ENCODE data around the gene USP47. TPM values are rescaled to one million over a fixed set of nuclear protein-coding genes. Genes with fewer than 3 reads are reported as not detected.

The USP47 gene
- total and polyA plus RNA-seq, 2 of the 13 experiments (the other 11 are each of a cell fraction or from before 2014, with no cell fraction given) = 12.2 to 52.7 TPM

- no peak for TF ChIP-seq ZSCAN31 (CRISPR knock-in tag; IDR thresholded peaks at IDR 0.05; ENCODE audit: low read depth)
Measured at GRCh38 chr11:11865449-11865848, 23.7 kb downstream of the USP47 start (continued).

GRCh38 chr11:11866203-11866602 lies 24.4 kb downstream of the USP47 start:
- WGBS (ENCODE audit: low lambda C conversion rate) = 100% methylated on average over 1 of the region's 1 CpG
- ATAC-seq = no peak

GRCh38 chr11:11867720-11868119 lies 25.9 kb downstream of the USP47 start:
- Histone ChIP-seq H3K79me2 (ENCODE audit: insufficient read depth, low read length) (peaks cover 93% of the 10 kb centered on the region), H3K4me2 (ENCODE audit: low read depth, low read length) (no peak overlapping the region), H3K27me3 (ENCODE audit: control insufficient read depth in 1 of 2, insufficient read depth in 2 of 2, low read length in 2 of 2) (no peaks in the 10 kb centered on the region), H3K9ac (ENCODE audit: insufficient read depth, low read depth, low read length) (no peak overlapping the region), H3K27ac (ENCODE audit: extremely low read length, insufficient read depth, low read length) (no peak overlapping the region), H3K36me3 (replicated peaks in 1 of 2; ENCODE audit: control insufficient read depth in 1 of 2, insufficient read depth in 2 of 2, low read length in 2 of 2) (no peaks in the 10 kb centered on the region), H3K4me3 (replicated peaks in 1 of 3; ENCODE audit: insufficient read depth in 1 of 3, low read depth in 2 of 3, low read length in 3 of 3) (no peak overlapping the region), H3K9me3 (ENCODE audit: low read length) (no peaks in the 10 kb centered on the region), H4K20me1 (ENCODE audit: insufficient read depth, low read length) (peaks cover 19% of the 10 kb centered on the region), H2AFZ (ENCODE audit: low read length) (no peak overlapping the region), H3K4me1 (ENCODE audit: insufficient read depth, low read length) (no peaks in the 10 kb centered on the region)
- ChIA-PET POLR2A (no interaction called here), CTCF (ENCODE audit: low intra/inter-chr PET ratio, low total read pairs) (no interaction called here)
- 92% methylated on average over 1 of the region's 1 CpG for WGBS (ENCODE audit: low lambda C conversion rate)
- in situ Hi-C loops (cut with HindIII; ENCODE audit: extremely low pct_ligation_motif_present, low pct_unique_long_range_greater_than_20kb) = no loop called here
- FAIRE-seq (no peak), DNase-seq (ENCODE audit: low spot score) (no peak), ATAC-seq (no peak)
- no TSS peak for BruUV-seq (replicated peaks)
- TF ChIP-seq SP4 (CRISPR knock-in tag; IDR thresholded peaks at IDR 0.05) (no peak), EZH2 (conservative IDR thresholded peaks at IDR 0.05; ENCODE audit: low read depth, low read length) (no peak), MXD4 (CRISPR knock-in tag; IDR thresholded peaks at IDR 0.05) (no peak), ETS1 (CRISPR knock-in tag; IDR thresholded peaks at IDR 0.05) (no peak), PREB (CRISPR knock-in tag; IDR thresholded peaks at IDR 0.05) (no peak), HBP1 (CRISPR knock-in tag; IDR thresholded peaks at IDR 0.05; ENCODE audit: low read depth) (no peak), ARNTL (CRISPR knock-in tag; IDR thresholded peaks at IDR 0.05) (no peak), ZNF788 (CRISPR knock-in tag; IDR thresholded peaks at IDR 0.05; ENCODE audit: borderline replicate concordance) (no peak)
- intact Hi-C loops (cut with micrococcal nuclease; ENCODE audit: unreplicated experiment) = no loop called here

More at GRCh38 chr11:11866203-11866602, 24.4 kb downstream of the USP47 start:
- Histone ChIP-seq H3K9ac (ENCODE audit: insufficient read depth, low read depth, low read length) (no peak overlapping the region), H3K27ac (ENCODE audit: extremely low read length, insufficient read depth, low read length) (no peak overlapping the region), H3K27me3 (ENCODE audit: control insufficient read depth in 1 of 2, insufficient read depth in 2 of 2, low read length in 2 of 2) (no peaks in the 10 kb centered on the region), H4K20me1 (ENCODE audit: insufficient read depth, low read length) (peaks cover 7% of the 10 kb centered on the region), H3K79me2 (ENCODE audit: insufficient read depth, low read length) (peaks cover 94% of the 10 kb centered on the region), H3K4me2 (ENCODE audit: low read depth, low read length) (no peak overlapping the region), H3K36me3 (replicated peaks in 1 of 2; ENCODE audit: control insufficient read depth in 1 of 2, insufficient read depth in 2 of 2, low read length in 2 of 2) (no peaks in the 10 kb centered on the region), H3K4me3 (replicated peaks in 1 of 3; ENCODE audit: insufficient read depth in 1 of 3, low read depth in 2 of 3, low read length in 3 of 3) (no peak overlapping the region), H2AFZ (ENCODE audit: low read length) (no peak overlapping the region), H3K9me3 (ENCODE audit: low read length) (no peaks in the 10 kb centered on the region), H3K4me1 (ENCODE audit: insufficient read depth, low read length) (no peaks in the 10 kb centered on the region)
- POLR2A ChIA-PET = interaction anchor here (1.1 kb wide), 1 partner anchor 23 kb away, joined by 3 read pairs; no protein-coding TSS in a partner anchor
- no TSS peak for BruUV-seq (replicated peaks)
- CTCF ChIA-PET (ENCODE audit: low intra/inter-chr PET ratio, low total read pairs) = no interaction called here
- in situ Hi-C loops (cut with HindIII; ENCODE audit: extremely low pct_ligation_motif_present, low pct_unique_long_range_greater_than_20kb) = no loop called here
- DNase-seq (ENCODE audit: low spot score) (no peak), FAIRE-seq (no peak)
- intact Hi-C loops (cut with micrococcal nuclease; ENCODE audit: unreplicated experiment) = no loop called here
- TF ChIP-seq NR2F6 (IDR thresholded peaks at IDR 0.05) (no peak), NR2F6 (CRISPR knock-in tag; IDR thresholded peaks at IDR 0.05) (no peak)
